Neuron (in vitro differentiated cells): ENCODE measurements around the gene DYNC2I2.
A peak's percentile ranks its signal among the peaks of the same experiment; 100 is the strongest.
"Not testable (repeated sequence)": the region's sequence is repeated elsewhere in the genome, so short reads cannot be mapped to it uniquely, and the experiment has no call there.

Experiments used
- H2AFZ ChIP-seq: one replicate; pipeline ENCODE4 v1.6.1; 2013; ENCODE audit warnings: low read depth, mild to moderate bottlenecking, inconsistent platforms, low read length, moderate library complexity
- H3K27me3 ChIP-seq: one replicate; pipeline ENCODE4 v1.6.1; 2013; ENCODE audit warnings: low read length; ENCODE audit not compliant: insufficient read depth
- H3K36me3 ChIP-seq: one replicate; pipeline ENCODE4 v1.6.1; 2013; ENCODE audit warnings: low read length; ENCODE audit not compliant: insufficient read depth
- H3K4me1 ChIP-seq: one replicate; pipeline ENCODE4 v1.6.1; 2013; ENCODE audit warnings: low read length; ENCODE audit not compliant: insufficient read depth
- H3K4me3 ChIP-seq: 2 replicates; pipeline ENCODE4 v1.5.1; 2013; ENCODE audit warnings: mild to moderate bottlenecking, low read length, moderate library complexity
- H3K9me3 ChIP-seq: one replicate; pipeline ENCODE4 v1.6.1; 2013; ENCODE audit warnings: low read length

DYNC2I2 gene

GRCh38 chr9:128675382-128675781 lies 18.7 kb upstream of the DYNC2I2 start:
- no peak overlapping the region for H3K4me3 ChIP-seq
- no peaks in the 10 kb centered on the region for H3K9me3 ChIP-seq
- no peaks in the 10 kb centered on the region for H3K36me3 ChIP-seq
- no peaks in the 10 kb centered on the region for H3K27me3 ChIP-seq
- no peaks in the 10 kb centered on the region for H3K4me1 ChIP-seq
- H2AFZ ChIP-seq = no peak overlapping the region

- Histone ChIP-seq H3K27me3 (no peaks in the 10 kb centered on the region), H3K36me3 (no peaks in the 10 kb centered on the region), H3K4me1 (no peaks in the 10 kb centered on the region), H3K9me3 (no peaks in the 10 kb centered on the region), H3K4me3 (no peak overlapping the region), H2AFZ (no peak overlapping the region)
These were observed 13.1 kb upstream of the DYNC2I2 start for GRCh38 chr9:128669786-128670185.

DNA sequence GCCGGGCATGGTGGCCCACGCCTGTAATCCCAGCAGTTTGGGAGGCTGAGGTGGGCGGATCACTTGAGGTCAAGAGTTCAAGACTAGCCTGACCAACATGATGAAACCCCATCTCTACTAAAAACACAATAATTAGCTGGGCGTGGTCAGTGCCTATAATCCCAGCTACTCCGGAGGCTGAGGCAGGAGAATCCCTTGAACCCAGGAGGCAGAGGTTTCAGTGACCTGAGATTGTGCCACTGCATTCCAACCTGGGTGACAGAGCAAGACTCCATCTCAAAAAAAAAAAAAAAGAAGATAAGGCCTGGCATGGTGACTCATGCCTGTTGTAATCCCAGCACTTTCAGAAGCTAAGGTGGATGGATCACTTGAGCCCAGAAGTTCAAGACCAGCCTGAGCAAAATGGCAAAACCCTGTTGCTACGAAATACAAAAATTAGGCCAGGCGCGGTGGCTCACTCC lies 9.9 kb upstream of the DYNC2I2 start:
- H3K9me3 ChIP-seq, H3K36me3 ChIP-seq, H3K27me3 ChIP-seq, H2AFZ ChIP-seq, H3K4me1 ChIP-seq, H3K4me3 ChIP-seq: not testable (repeated sequence)

- H3K27me3 ChIP-seq = no peaks in the 10 kb centered on the region
- H3K9me3 ChIP-seq = no peaks in the 10 kb centered on the region
- H3K36me3 ChIP-seq = peaks cover 10% of the 10 kb centered on the region
- peaks cover 2% of the 10 kb centered on the region for H3K4me1 ChIP-seq
- no peak overlapping the region for H2AFZ ChIP-seq
- no peak overlapping the region for H3K4me3 ChIP-seq
These were observed 1.1 kb upstream of the DYNC2I2 start for GRCh38 chr9:128657796-128658195.

DNA sequence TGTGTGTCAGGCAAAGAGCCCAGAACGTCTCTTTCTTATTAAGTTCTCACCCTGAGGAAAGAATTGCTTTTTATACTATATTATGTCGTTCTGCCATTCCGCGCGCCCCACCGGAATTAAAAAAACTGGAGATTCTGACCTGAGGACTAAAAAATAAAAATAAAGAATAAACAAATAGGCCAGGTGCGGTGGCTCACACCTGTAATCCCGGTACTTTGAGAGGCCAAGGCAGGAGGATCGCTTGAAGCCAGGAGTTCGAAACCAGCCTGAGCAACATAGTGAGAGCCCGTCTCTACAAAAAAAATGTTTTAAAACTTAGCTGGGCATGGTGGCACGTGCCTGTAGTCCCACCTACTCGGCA lies 677 bp upstream of the DYNC2I2 start:
- H3K4me1 ChIP-seq = peaks cover 2% of the 10 kb centered on the region
- H3K36me3 ChIP-seq = peaks cover 11% of the 10 kb centered on the region
- no peaks in the 10 kb centered on the region for H3K27me3 ChIP-seq
- peak overlapping the region; percentile 86 for H2AFZ ChIP-seq
- H3K4me3 ChIP-seq = peak overlapping the region; percentile 55
- H3K9me3 ChIP-seq = no peaks in the 10 kb centered on the region

DNA sequence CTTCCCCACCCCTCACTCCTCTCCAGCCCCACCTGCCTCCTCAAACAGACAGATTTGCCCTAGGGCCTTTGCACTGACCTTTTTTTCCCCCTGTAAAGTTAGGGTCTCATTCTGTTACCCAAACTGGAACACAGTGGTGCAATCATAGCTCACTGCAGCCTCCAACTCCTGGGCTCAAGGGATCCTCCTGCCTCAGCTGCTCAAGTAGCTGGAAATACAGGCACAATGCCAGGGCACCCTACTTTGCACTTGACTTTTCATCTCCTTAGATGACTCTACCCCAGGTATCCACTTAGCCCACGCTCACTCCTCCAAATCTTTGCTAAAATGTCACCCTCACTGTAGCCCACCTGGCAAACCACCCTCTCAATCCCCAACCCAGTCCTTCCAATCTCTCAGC lies 2.2 kb downstream of the DYNC2I2 start:
- Histone ChIP-seq H3K4me1 (peaks cover 2% of the 10 kb centered on the region), H3K4me3 (no peak overlapping the region), H3K9me3 (no peaks in the 10 kb centered on the region)

GRCh38 chr9:128653908-128654307 lies 2.7 kb downstream of the DYNC2I2 start:
- peaks cover 2% of the 10 kb centered on the region for H3K4me1 ChIP-seq

More for the DNA sequence above, 2.2 kb downstream of the DYNC2I2 start:
- H3K36me3 ChIP-seq = peaks cover 13% of the 10 kb centered on the region
- no peaks in the 10 kb centered on the region for H3K27me3 ChIP-seq
- H2AFZ ChIP-seq = no peak overlapping the region

DNA sequence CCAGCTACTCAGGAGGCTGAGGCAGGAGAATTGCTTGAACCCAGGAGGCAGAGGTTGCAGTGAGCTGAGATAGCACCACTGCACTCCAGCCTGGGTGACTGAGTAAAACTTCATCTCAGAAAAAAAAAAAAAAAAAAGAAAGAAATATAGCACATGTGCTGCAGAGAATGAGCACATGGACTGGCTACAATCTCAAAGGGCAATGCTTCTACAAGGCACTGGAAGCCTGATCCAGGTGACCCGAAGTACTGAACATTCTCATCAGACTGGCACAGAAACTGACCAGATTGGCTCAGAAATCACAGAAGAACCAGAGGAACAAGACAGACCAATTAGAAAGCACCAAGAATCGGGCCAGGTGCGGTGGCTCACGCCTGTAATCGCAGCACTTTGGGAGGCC lies 4.8 kb downstream of the DYNC2I2 start:
- Histone ChIP-seq H3K27me3 (no peaks in the 10 kb centered on the region), H3K4me1 (no peaks in the 10 kb centered on the region), H3K36me3 (peaks cover 20% of the 10 kb centered on the region), H3K4me3 (no peak overlapping the region), H3K9me3 (no peaks in the 10 kb centered on the region), H2AFZ (no peak overlapping the region)

More at GRCh38 chr9:128653908-128654307, 2.7 kb downstream of the DYNC2I2 start:
- Histone ChIP-seq H2AFZ (no peak overlapping the region), H3K36me3 (peaks cover 16% of the 10 kb centered on the region), H3K9me3 (no peaks in the 10 kb centered on the region), H3K27me3 (no peaks in the 10 kb centered on the region), H3K4me3 (no peak overlapping the region)

- not testable (repeated sequence) for H3K9me3 ChIP-seq, H3K4me3 ChIP-seq, H2AFZ ChIP-seq, H3K27me3 ChIP-seq, H3K4me1 ChIP-seq
- H3K36me3 ChIP-seq = peaks cover 24% of the 10 kb centered on the region
These were observed 8.4 kb downstream of the DYNC2I2 start for GRCh38 chr9:128648206-128648605.

GRCh38 chr9:128643519-128644300 lies 12.9 kb downstream of the DYNC2I2 start:
- Histone ChIP-seq H3K9me3 (no peaks in the 10 kb centered on the region), H3K36me3 (peaks cover 36% of the 10 kb centered on the region), H3K27me3 (no peaks in the 10 kb centered on the region), H3K4me1 (no peaks in the 10 kb centered on the region), H3K4me3 (no peak overlapping the region), H2AFZ (no peak overlapping the region)

GRCh38 chr9:128642675-128643245 lies 13.9 kb downstream of the DYNC2I2 start:
- no peaks in the 10 kb centered on the region for H3K4me1 ChIP-seq
- no peaks in the 10 kb centered on the region for H3K9me3 ChIP-seq
- peaks cover 41% of the 10 kb centered on the region for H3K36me3 ChIP-seq
- H2AFZ ChIP-seq = no peak overlapping the region
- no peak overlapping the region for H3K4me3 ChIP-seq
- no peaks in the 10 kb centered on the region for H3K27me3 ChIP-seq

DNA sequence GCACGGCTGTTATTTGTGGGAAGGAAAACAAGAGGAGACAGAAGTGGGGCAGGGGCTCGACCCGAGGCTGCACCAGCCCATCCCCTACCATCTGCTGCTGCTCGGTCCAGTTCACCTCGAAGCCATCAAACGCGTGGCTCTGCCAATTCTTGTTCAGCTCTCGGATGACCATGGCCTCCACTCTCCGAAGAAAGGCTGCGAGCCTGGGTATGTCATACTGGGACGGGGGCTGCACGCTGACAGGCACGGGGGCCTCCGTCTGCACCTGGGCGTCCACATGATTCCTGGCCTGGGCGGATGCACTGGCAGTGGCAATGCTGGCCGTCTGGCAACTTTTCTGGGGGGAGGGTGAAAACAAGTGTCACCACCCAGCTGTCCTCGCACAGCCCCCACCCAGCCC lies 16.0 kb downstream of the DYNC2I2 start:
- Histone ChIP-seq H3K4me1 (no peaks in the 10 kb centered on the region), H3K27me3 (no peaks in the 10 kb centered on the region), H2AFZ (no peak overlapping the region), H3K4me3 (no peak overlapping the region), H3K36me3 (peaks cover 51% of the 10 kb centered on the region), H3K9me3 (no peaks in the 10 kb centered on the region)

GRCh38 chr9:128638580-128638979 lies 18.1 kb downstream of the DYNC2I2 start:
- H3K27me3 ChIP-seq = no peaks in the 10 kb centered on the region
- H3K4me1 ChIP-seq = no peaks in the 10 kb centered on the region
- H3K9me3 ChIP-seq = no peaks in the 10 kb centered on the region
- H3K4me3 ChIP-seq = no peak overlapping the region
- H2AFZ ChIP-seq = no peak overlapping the region
- H3K36me3 ChIP-seq = peaks cover 62% of the 10 kb centered on the region
